Measurements from ENCODE around the gene FRMPD1. TPM values are rescaled to one million over a fixed set of nuclear protein-coding genes. Genes with fewer than 3 reads are reported as not detected.

FRMPD1 gene
- total RNA-seq, 1 donor from 2014 or later = 38.1 TPM

DNA sequence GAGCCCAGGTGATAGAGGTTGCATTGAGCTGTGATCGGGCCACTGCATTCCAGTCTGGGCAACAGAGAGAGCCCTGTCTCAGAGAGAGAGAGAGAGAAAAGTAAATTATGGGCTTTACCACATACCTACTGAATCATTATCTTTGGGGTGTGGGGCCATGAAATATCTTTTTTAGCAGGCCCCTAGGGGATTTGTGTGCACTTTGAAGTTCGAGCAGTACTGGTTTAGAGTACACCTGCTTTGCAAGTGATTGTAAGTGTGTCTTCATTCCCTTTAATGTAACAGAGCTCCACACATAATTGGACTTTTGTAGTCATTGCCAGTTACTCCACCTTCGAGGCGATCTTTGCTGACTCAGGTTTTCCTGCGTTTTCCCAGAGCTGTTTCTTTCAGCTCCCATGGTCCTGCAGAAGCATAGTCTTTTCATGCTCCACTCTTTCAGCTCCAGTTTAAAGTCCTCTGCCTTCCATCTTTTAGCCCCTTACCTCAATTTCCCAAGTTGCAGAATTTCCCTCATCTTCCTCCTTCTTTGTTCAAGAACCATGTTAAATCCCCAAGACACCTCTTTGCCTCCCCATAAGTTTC is 24.0 kb upstream of the FRMPD1 start:
- peaks cover 2% of the 10 kb centered on the region for H3K27me3 Mint-ChIP-seq (ENCODE audit: unreplicated experiment)
- H3K4me1 Mint-ChIP-seq (ENCODE audit: low read depth, unreplicated experiment) = peaks cover 24% of the 10 kb centered on the region
- TF ChIP-seq CTCF (IDR thresholded peaks at IDR 0.05; ENCODE audit: partially characterized antibody, unreplicated experiment) = no peak
- DNase-seq = no peak
- H3K36me3 Mint-ChIP-seq (ENCODE audit: unreplicated experiment) = no peaks in the 10 kb centered on the region
- peaks cover 2% of the 10 kb centered on the region for H3K9me3 Mint-ChIP-seq (ENCODE audit: unreplicated experiment)
- no peak overlapping the region for H3K27ac Mint-ChIP-seq (ENCODE audit: unreplicated experiment)
- H3K4me3 Mint-ChIP-seq (ENCODE audit: unreplicated experiment) = no peak overlapping the region

GRCh38 chr9:37632479-37632878 is 18.3 kb upstream of the FRMPD1 start:
- no peak overlapping the region for H3K27ac Mint-ChIP-seq (ENCODE audit: unreplicated experiment)
- TF ChIP-seq CTCF (IDR thresholded peaks at IDR 0.05; ENCODE audit: partially characterized antibody, unreplicated experiment) = no peak
- no peaks in the 10 kb centered on the region for H3K36me3 Mint-ChIP-seq (ENCODE audit: unreplicated experiment)
- H3K9me3 Mint-ChIP-seq (ENCODE audit: unreplicated experiment) = peaks cover 3% of the 10 kb centered on the region
- peaks cover 5% of the 10 kb centered on the region for H3K4me1 Mint-ChIP-seq (ENCODE audit: low read depth, unreplicated experiment)
- H3K4me3 Mint-ChIP-seq (ENCODE audit: unreplicated experiment) = no peak overlapping the region
- H3K27me3 Mint-ChIP-seq (ENCODE audit: unreplicated experiment) = peaks cover 5% of the 10 kb centered on the region
- DNase-seq = no peak

DNA sequence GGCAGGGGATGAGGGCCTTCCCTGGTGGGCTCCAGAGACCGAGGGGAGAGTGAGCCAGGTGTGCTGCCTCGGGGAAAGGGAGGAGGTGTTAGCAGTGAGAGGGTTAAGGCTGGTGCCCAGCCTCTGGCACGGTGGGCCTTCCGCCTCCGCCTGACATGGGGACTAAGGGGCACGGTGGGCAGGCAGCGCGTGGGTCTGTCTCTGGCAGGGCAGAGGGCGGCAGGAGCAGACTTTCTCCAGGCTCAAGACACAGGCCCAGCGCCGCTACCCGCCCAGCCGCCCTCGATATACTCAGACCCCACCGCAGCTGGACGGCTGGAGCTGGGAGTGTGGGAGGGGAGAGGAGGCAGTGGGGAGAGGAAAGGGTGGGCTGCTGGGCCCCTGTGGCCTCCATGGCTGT is 14.9 kb upstream of the FRMPD1 start:
- Mint-ChIP-seq H3K27ac (ENCODE audit: unreplicated experiment) (no peak overlapping the region), H3K4me1 (ENCODE audit: low read depth, unreplicated experiment) (peaks cover 25% of the 10 kb centered on the region), H3K36me3 (ENCODE audit: unreplicated experiment) (no peaks in the 10 kb centered on the region), H3K27me3 (ENCODE audit: unreplicated experiment) (peaks cover 5% of the 10 kb centered on the region), H3K4me3 (ENCODE audit: unreplicated experiment) (no peak overlapping the region), H3K9me3 (ENCODE audit: unreplicated experiment) (peaks cover 3% of the 10 kb centered on the region)
- DNase-seq = no peak
- TF ChIP-seq CTCF (IDR thresholded peaks at IDR 0.05; ENCODE audit: partially characterized antibody, unreplicated experiment) = no peak

GRCh38 chr9:37636511-37637448 is 14.0 kb upstream of the FRMPD1 start:
- Mint-ChIP-seq H3K27me3 (ENCODE audit: unreplicated experiment) (peaks cover 5% of the 10 kb centered on the region), H3K4me3 (ENCODE audit: unreplicated experiment) (no peak overlapping the region), H3K9me3 (ENCODE audit: unreplicated experiment) (peaks cover 4% of the 10 kb centered on the region), H3K4me1 (ENCODE audit: low read depth, unreplicated experiment) (peaks cover 35% of the 10 kb centered on the region), H3K36me3 (ENCODE audit: unreplicated experiment) (no peaks in the 10 kb centered on the region), H3K27ac (ENCODE audit: unreplicated experiment) (no peak overlapping the region)
- TF ChIP-seq CTCF (IDR thresholded peaks at IDR 0.05; ENCODE audit: partially characterized antibody, unreplicated experiment) = no peak
- DNase-seq = no peak

Measured in glutamatergic neuron (in vitro differentiated cells).